Type B pancreatic cell (in vitro differentiated cells): ENCODE measurements around the gene CPEB4. TPM values are rescaled to one million over a fixed set of nuclear protein-coding genes. Genes with fewer than 3 reads are reported as not detected.

Experiments used
- DNase-seq: peaks from one replicate; pipeline ENCODE4 v3.0.0; 2021; ENCODE audit warnings: mixed read lengths; ENCODE audit not compliant: unreplicated experiment; ENCODE audit errors: extremely low spot score
- H3K27ac Mint-ChIP-seq: 2 replicates; pipeline ENCODE4 v1.8.0; 2021; ENCODE audit warnings: mild to moderate bottlenecking, mixed read lengths
- H3K27me3 Mint-ChIP-seq: 2 replicates; pipeline ENCODE4 v1.8.0; 2021; ENCODE audit warnings: mixed read lengths
- H3K36me3 Mint-ChIP-seq: 2 replicates; pipeline ENCODE4 v1.8.0; 2021; ENCODE audit warnings: mixed read lengths
- H3K4me1 Mint-ChIP-seq: one replicate; pipeline ENCODE4 v1.8.0; 2021; ENCODE audit warnings: mixed read lengths; ENCODE audit not compliant: unreplicated experiment
- H3K4me3 Mint-ChIP-seq: 2 replicates; pipeline ENCODE4 v1.8.0; 2021; ENCODE audit warnings: mild to moderate bottlenecking, mixed read lengths
- H3K9me3 Mint-ChIP-seq: 2 replicates; pipeline ENCODE4 v1.8.0; 2021; ENCODE audit warnings: mixed read lengths
- total RNA-seq: library from RNA; stranded (reverse); gene quantifications from 2 replicates; pipeline ENCODE4 v1.2.1, GENCODE V29; 2021; ENCODE audit warnings: low replicate concordance
- TF ChIP-seq, protein P1 (sequence below): fragments of 200-600 bp; sonication (generic); conservative IDR thresholded peaks from 2 replicates; pipeline ENCODE4 v1.5.0; 2021; ENCODE audit warnings: antibody characterized with exemption, mild to moderate bottlenecking

Gene CPEB4
- total RNA-seq, 1 donor from 2014 or later = 53.2 TPM

- no peaks in the 10 kb centered on the region for H3K9me3 Mint-ChIP-seq
- no peak overlapping the region for H3K27ac Mint-ChIP-seq
Observed at GRCh38 chr5:173907686-173908371, 19.7 kb downstream of the CPEB4 start.

DNA sequence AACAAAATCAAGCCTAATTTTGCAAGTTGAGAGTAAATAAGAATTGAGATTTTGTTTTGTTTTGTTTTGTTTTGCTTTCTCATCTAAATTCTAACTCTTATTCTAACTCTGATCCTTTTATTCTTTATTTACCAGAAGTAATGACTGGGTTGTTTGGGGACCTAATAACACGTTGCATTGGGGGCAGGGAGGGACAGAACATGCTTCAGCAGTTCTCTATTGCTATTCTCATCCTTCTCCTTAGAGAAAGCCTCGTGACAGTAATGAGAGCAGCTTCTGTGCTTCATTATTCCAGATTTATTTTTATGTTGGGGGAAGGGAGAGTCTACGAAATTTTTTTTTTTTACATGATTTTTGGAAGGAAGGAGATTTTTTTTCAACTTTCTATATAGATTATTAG is 21.1 kb downstream of the CPEB4 start:
- peaks cover 22% of the 10 kb centered on the region for H3K4me1 Mint-ChIP-seq
- H3K9me3 Mint-ChIP-seq = no peaks in the 10 kb centered on the region
- TF ChIP-seq, protein P1, sequence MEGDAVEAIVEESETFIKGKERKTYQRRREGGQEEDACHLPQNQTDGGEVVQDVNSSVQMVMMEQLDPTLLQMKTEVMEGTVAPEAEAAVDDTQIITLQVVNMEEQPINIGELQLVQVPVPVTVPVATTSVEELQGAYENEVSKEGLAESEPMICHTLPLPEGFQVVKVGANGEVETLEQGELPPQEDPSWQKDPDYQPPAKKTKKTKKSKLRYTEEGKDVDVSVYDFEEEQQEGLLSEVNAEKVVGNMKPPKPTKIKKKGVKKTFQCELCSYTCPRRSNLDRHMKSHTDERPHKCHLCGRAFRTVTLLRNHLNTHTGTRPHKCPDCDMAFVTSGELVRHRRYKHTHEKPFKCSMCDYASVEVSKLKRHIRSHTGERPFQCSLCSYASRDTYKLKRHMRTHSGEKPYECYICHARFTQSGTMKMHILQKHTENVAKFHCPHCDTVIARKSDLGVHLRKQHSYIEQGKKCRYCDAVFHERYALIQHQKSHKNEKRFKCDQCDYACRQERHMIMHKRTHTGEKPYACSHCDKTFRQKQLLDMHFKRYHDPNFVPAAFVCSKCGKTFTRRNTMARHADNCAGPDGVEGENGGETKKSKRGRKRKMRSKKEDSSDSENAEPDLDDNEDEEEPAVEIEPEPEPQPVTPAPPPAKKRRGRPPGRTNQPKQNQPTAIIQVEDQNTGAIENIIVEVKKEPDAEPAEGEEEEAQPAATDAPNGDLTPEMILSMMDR = no peak
- no peak for DNase-seq
- H3K27ac Mint-ChIP-seq = no peak overlapping the region
- H3K36me3 Mint-ChIP-seq = peaks cover 12% of the 10 kb centered on the region
- peak overlapping the region; percentile 7 for H3K4me3 Mint-ChIP-seq
- no peaks in the 10 kb centered on the region for H3K27me3 Mint-ChIP-seq

More at GRCh38 chr5:173907686-173908371, 19.7 kb downstream of the CPEB4 start:
- peaks cover 16% of the 10 kb centered on the region for H3K4me1 Mint-ChIP-seq
- no peaks in the 10 kb centered on the region for H3K27me3 Mint-ChIP-seq
- DNase-seq = no peak
- H3K4me3 Mint-ChIP-seq = no peak overlapping the region
- TF ChIP-seq, protein P1 = no peak
- H3K36me3 Mint-ChIP-seq = peaks cover 12% of the 10 kb centered on the region

- H3K27me3 Mint-ChIP-seq = no peaks in the 10 kb centered on the region
- TF ChIP-seq, protein P1 = no peak
- peaks cover 12% of the 10 kb centered on the region for H3K36me3 Mint-ChIP-seq
- no peak overlapping the region for H3K27ac Mint-ChIP-seq
- H3K4me1 Mint-ChIP-seq = peaks cover 23% of the 10 kb centered on the region
- H3K9me3 Mint-ChIP-seq = no peaks in the 10 kb centered on the region
- H3K4me3 Mint-ChIP-seq = no peak overlapping the region
- no peak for DNase-seq
Observed at GRCh38 chr5:173910215-173910614, 22.1 kb downstream of the CPEB4 start.

- H3K27me3 Mint-ChIP-seq = no peaks in the 10 kb centered on the region
Observed at GRCh38 chr5:173911623-173912022, 23.5 kb downstream of the CPEB4 start.

GRCh38 chr5:173913686-173914321 is 25.7 kb downstream of the CPEB4 start:
- Mint-ChIP-seq H3K27ac (no peak overlapping the region), H3K9me3 (no peaks in the 10 kb centered on the region), H3K36me3 (peaks cover 3% of the 10 kb centered on the region), H3K4me3 (no peak overlapping the region), H3K27me3 (no peaks in the 10 kb centered on the region), H3K4me1 (peaks cover 23% of the 10 kb centered on the region)
- no peak for DNase-seq
- TF ChIP-seq, protein P1 = no peak

More at GRCh38 chr5:173911623-173912022, 23.5 kb downstream of the CPEB4 start:
- Mint-ChIP-seq H3K36me3 (peaks cover 3% of the 10 kb centered on the region), H3K9me3 (no peaks in the 10 kb centered on the region), H3K4me3 (no peak overlapping the region), H3K4me1 (peaks cover 33% of the 10 kb centered on the region), H3K27ac (no peak overlapping the region)
- DNase-seq = no peak
- TF ChIP-seq, protein P1 = no peak
